GM23338 (cell line): ENCODE results near the gene PABPN1. TPM values are rescaled to one million over a fixed set of nuclear protein-coding genes. Genes with fewer than 3 reads are reported as not detected.

Experiments used
- CREB1 ChIP-seq: fragments of 250-450 bp; sonication (Bioruptor Pico); IDR thresholded peaks from 2 replicates; pipeline ENCODE4 v1.5.0; 2020; ENCODE audit warnings: low read depth, mild to moderate bottlenecking, moderate library complexity
- EZH2 ChIP-seq: fragments of 200-600 bp; sonication (generic); IDR thresholded peaks from one replicate; pipeline ENCODE4 v1.8.0; 2017; ENCODE audit warnings: antibody characterized with exemption, mild to moderate bottlenecking, low read depth; ENCODE audit not compliant: unreplicated experiment
- NANOG ChIP-seq: IDR thresholded peaks from 2 replicates; pipeline ENCODE4 v1.6.1; 2016; ENCODE audit warnings: antibody characterized with exemption, borderline replicate concordance
- ZNF114 ChIP-seq: fragments of 250-450 bp; sonication (Bioruptor Pico); IDR thresholded peaks from 2 replicates; pipeline ENCODE4 v1.5.0; 2020; ENCODE audit warnings: mild to moderate bottlenecking, moderate library complexity
- ZNF331 ChIP-seq: fragments of 250-450 bp; sonication (Bioruptor Pico); IDR thresholded peaks from 2 replicates; pipeline ENCODE4 v1.5.0; 2020; ENCODE audit warnings: low read depth, mild to moderate bottlenecking, moderate library complexity
- polyA plus RNA-seq: library from polyadenylated mRNA; unstranded; fragments of >200 nt; fragmentation: Nextera tagmentation; extraction: Ambion mirVana; gene quantifications from 2 replicates; pipeline ENCODE4 v1.2.1, GENCODE V29; 2016
- total RNA-seq: library from RNA; depleted of rRNA; stranded (reverse); fragments of >200 nt; shearing (Covaris generic); gene quantifications from 2 replicates; pipeline ENCODE4 v1.2.3, GENCODE V29; 2014
- TF ChIP-seq, protein P1 (sequence below): fragments of 250-450 bp; sonication (Bioruptor Pico); IDR thresholded peaks from 2 replicates; pipeline ENCODE4 v1.5.0; 2020; ENCODE audit warnings: mild to moderate bottlenecking, moderate library complexity
- TF ChIP-seq, protein P2 (sequence below): IDR thresholded peaks from one replicate; pipeline ENCODE4 v1.6.1; 2018; ENCODE audit warnings: antibody characterized with exemption; ENCODE audit not compliant: unreplicated experiment

The PABPN1 gene
- total and polyA plus RNA-seq, 2 experiments from 2014 or later: 116 to 342 TPM

DNA sequence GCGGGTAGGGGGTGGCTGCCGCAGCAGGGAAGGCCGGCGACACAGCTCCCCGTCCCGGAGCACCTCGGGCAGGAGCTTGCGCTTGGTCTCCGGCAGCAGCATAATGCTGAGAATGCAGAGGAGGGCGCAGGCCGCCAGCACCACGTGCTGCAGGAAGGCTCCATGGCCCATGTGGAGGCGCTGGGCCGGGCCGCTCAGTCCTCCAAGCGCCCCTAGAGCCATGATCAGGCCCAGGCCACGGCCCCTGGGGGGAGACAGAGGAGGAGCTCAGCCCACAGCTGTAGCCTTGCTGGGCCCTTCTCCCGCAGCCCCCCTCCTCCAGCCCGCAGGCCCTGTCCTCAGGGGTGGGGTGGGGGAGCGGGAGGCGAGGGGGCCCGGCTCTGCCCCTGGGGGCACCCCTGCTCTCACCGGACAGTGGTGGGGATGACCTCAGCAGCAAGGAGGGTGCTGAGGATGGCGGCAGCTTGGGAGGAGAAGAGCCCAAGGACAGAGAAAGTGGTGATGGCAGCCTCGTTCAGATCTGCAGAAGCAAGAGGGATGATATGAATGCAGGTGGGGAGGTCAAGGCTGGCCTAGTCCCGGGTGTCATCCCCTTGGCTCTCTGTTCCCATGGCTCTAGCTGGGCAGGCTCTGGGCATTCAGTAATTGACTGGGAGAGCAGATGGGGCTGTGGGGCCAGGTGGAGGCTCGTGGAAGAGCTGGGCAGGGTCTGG, 25.6 kb downstream of the PABPN1 start (continued):
- TF ChIP-seq, protein P1, sequence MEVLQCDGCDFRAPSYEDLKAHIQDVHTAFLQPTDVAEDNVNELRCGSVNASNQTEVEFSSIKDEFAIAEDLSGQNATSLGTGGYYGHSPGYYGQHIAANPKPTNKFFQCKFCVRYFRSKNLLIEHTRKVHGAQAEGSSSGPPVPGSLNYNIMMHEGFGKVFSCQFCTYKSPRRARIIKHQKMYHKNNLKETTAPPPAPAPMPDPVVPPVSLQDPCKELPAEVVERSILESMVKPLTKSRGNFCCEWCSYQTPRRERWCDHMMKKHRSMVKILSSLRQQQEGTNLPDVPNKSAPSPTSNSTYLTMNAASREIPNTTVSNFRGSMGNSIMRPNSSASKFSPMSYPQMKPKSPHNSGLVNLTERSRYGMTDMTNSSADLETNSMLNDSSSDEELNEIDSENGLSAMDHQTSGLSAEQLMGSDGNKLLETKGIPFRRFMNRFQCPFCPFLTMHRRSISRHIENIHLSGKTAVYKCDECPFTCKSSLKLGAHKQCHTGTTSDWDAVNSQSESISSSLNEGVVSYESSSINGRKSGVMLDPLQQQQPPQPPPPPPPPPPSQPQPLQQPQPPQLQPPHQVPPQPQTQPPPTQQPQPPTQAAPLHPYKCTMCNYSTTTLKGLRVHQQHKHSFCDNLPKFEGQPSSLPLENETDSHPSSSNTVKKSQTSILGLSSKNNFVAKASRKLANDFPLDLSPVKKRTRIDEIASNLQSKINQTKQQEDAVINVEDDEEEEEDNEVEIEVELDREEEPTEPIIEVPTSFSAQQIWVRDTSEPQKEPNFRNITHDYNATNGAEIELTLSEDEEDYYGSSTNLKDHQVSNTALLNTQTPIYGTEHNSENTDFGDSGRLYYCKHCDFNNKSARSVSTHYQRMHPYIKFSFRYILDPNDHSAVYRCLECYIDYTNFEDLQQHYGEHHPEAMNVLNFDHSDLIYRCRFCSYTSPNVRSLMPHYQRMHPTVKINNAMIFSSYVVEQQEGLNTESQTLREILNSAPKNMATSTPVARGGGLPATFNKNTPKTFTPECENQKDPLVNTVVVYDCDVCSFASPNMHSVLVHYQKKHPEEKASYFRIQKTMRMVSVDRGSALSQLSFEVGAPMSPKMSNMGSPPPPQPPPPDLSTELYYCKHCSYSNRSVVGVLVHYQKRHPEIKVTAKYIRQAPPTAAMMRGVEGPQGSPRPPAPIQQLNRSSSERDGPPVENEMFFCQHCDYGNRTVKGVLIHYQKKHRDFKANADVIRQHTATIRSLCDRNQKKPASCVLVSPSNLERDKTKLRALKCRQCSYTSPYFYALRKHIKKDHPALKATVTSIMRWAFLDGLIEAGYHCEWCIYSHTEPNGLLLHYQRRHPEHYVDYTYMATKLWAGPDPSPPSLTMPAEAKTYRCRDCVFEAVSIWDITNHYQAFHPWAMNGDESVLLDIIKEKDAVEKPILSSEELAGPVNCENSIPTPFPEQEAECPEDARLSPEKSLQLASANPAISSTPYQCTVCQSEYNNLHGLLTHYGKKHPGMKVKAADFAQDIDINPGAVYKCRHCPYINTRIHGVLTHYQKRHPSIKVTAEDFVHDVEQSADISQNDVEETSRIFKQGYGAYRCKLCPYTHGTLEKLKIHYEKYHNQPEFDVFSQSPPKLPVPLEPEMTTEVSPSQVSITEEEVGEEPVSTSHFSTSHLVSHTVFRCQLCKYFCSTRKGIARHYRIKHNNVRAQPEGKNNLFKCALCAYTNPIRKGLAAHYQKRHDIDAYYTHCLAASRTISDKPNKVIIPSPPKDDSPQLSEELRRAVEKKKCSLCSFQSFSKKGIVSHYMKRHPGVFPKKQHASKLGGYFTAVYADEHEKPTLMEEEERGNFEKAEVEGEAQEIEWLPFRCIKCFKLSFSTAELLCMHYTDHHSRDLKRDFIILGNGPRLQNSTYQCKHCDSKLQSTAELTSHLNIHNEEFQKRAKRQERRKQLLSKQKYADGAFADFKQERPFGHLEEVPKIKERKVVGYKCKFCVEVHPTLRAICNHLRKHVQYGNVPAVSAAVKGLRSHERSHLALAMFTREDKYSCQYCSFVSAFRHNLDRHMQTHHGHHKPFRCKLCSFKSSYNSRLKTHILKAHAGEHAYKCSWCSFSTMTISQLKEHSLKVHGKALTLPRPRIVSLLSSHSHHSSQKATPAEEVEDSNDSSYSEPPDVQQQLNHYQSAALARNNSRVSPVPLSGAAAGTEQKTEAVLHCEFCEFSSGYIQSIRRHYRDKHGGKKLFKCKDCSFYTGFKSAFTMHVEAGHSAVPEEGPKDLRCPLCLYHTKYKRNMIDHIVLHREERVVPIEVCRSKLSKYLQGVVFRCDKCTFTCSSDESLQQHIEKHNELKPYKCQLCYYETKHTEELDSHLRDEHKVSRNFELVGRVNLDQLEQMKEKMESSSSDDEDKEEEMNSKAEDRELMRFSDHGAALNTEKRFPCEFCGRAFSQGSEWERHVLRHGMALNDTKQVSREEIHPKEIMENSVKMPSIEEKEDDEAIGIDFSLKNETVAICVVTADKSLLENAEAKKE (CRISPR knock-in tag): no peak
- TF ChIP-seq, protein P2, sequence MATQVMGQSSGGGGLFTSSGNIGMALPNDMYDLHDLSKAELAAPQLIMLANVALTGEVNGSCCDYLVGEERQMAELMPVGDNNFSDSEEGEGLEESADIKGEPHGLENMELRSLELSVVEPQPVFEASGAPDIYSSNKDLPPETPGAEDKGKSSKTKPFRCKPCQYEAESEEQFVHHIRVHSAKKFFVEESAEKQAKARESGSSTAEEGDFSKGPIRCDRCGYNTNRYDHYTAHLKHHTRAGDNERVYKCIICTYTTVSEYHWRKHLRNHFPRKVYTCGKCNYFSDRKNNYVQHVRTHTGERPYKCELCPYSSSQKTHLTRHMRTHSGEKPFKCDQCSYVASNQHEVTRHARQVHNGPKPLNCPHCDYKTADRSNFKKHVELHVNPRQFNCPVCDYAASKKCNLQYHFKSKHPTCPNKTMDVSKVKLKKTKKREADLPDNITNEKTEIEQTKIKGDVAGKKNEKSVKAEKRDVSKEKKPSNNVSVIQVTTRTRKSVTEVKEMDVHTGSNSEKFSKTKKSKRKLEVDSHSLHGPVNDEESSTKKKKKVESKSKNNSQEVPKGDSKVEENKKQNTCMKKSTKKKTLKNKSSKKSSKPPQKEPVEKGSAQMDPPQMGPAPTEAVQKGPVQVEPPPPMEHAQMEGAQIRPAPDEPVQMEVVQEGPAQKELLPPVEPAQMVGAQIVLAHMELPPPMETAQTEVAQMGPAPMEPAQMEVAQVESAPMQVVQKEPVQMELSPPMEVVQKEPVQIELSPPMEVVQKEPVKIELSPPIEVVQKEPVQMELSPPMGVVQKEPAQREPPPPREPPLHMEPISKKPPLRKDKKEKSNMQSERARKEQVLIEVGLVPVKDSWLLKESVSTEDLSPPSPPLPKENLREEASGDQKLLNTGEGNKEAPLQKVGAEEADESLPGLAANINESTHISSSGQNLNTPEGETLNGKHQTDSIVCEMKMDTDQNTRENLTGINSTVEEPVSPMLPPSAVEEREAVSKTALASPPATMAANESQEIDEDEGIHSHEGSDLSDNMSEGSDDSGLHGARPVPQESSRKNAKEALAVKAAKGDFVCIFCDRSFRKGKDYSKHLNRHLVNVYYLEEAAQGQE: no peak
- TF ChIP-seq NANOG (no peak), EZH2 (no peak), CREB1 (CRISPR knock-in tag) (no peak), ZNF114 (CRISPR knock-in tag) (no peak), ZNF331 (CRISPR knock-in tag) (no peak)
